ENCODE results near the gene MAPK4.

DNA sequence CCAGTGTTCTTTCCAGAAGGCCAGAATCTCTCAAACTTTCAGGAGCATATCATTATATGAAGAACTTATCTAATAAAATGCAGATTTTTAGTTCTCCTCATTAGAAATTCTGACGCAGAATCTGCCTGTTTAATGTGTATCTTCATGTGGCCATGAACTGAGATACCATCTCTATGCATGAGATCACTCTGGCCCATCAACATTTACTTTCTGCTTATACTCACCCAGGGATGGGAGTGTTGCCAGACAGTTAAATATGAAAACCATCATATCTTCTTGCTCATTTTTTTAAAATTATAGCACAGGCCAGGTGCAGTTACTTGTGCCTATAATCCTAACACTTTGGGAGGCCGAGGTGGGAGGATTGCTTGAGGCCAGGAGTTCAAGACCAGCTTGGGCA is 60.4 kb downstream of the MAPK4 start:
- TF ChIP-seq POLR2A (IDR thresholded peaks at IDR 0.05) (no peak), CTCF (IDR thresholded peaks at IDR 0.05) (no peak)

All from esophagus squamous epithelium (tissue), 4 donors.